ENCODE results near the gene DDX23. TPM values are rescaled to one million over a fixed set of nuclear protein-coding genes. Genes with fewer than 3 reads are reported as not detected.

The DDX23 gene
- polyA plus RNA-seq, 2 of the 4 experiments (the other 2 are of a cell fraction): 116 to 132 TPM

GRCh38 chr12:48854488-48854887, 2.5 kb upstream of the DDX23 start:
- Histone ChIP-seq H3K4me1 (peaks cover 26% of the 10 kb centered on the region; the same call in 2 of the 3 replicates), H3K4me3 (no peak overlapping the region), H3K27ac (no peak overlapping the region), H3K9me3 (no peaks in the 10 kb centered on the region), H3K4me2 (no peak overlapping the region)
- no peak for ATAC-seq
- no peak for FAIRE-seq
- 75% methylated on average over 4 of the region's 4 CpGs for WGBS (ENCODE audit: missing lambda C conversion rate)
- no peak for TF ChIP-seq HOXB5 (CRISPR knock-in tag; IDR thresholded peaks at IDR 0.05)
- TF ChIP-seq POLR2AphosphoS2 (conservative IDR thresholded peaks at IDR 0.05; ENCODE audit: low read length): peak; percentile 85; the same call in 1 of the 2 replicates
- POLR2A ChIA-PET: interaction anchor here (3.5 to 4.4 kb wide), 2 partner anchors 11 to 36 kb away, joined by 54 to 126 read pairs; partner anchors contain the start of gene RND1
- no peak for DNase-seq (ENCODE audit: low read depth in 1 of 2, low spot score in 1 of 2)
- CTCF ChIA-PET: interaction anchor here (1.0 to 25.5 kb wide), 16 partner anchors 10 to 163 kb away, joined by 3 to 1365 read pairs (median 19); partner anchors contain the start of genes CACNB3, FKBP11, RND1 and WNT1

DNA sequence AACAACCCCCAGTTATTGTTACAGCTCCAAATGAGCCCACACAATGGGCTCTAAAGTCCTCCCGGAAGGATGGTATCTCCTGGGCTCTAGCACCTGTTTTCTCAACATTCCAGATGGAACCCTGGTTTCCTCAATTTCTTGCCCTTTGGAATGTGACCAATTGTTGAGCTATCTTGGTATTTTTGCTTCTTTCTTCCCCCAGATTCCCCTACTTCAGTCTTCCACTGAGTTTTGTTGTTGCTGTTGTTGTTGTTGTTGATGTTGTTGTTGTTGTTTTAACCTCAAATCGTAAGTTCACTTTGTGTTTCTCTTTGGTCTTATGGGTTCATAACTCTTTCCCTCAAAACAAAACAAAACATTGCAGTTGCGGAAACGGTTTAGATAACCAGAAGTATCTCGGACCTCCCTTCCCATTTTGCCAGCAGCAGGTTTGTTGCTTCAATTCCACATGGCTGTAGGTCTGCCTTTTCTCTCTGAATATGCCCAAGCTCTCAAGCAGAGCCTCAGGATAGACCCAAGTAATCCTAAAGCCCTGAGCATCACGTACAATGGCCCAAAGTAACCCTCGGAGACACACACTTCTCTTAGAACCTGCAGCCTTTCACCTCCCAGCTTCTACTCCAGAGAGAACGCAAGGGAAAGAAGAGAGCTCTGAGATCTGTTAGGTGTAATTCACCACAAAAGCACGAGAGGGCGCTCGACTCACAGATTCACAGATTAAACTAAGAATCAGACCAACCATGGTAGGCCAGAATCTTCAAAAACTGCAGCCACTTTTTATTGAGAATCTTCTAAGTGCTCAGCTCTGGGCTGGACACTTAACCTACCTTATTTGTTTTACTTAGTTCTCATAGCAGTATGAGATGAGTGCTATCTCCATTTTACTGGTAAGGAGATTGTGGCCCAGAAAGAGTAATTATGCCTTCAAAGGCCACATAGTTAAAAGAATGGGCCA, 1.0 kb upstream of the DDX23 start:
- Histone ChIP-seq H3K27ac (peak overlapping the region; percentile 73 to 95), H3K4me2 (peak overlapping the region; percentile 76), H3K4me3 (peak overlapping the region; percentile 91), H3K4me1 (peaks cover 27% of the 10 kb centered on the region; the same call in 2 of the 3 replicates), H3K9me3 (no peaks in the 10 kb centered on the region)
- ChIA-PET CTCF (interaction anchor here (0.8 to 25.5 kb wide), 39 partner anchors 9 to 167 kb away, joined by 3 to 1365 read pairs (median 8); partner anchors contain the start of genes CACNB3, FKBP11, RND1 and WNT1), POLR2A (interaction anchor here (0.6 to 4.4 kb wide), 9 partner anchors 8 to 167 kb away, joined by 3 to 126 read pairs (median 5); partner anchors contain the start of genes CACNB3 and RND1)
- whole genome bisulfite sequencing (ENCODE audit: missing lambda C conversion rate): 4% methylated on average over 11 of the region's 11 CpGs
- peak; percentile 87 to 92 for DNase-seq (ENCODE audit: low read depth in 1 of 2, low spot score in 1 of 2)
- peak; percentile 64 to 65 for ATAC-seq
- FAIRE-seq: no peak
- no peak for TF ChIP-seq HDAC2 (IDR thresholded peaks at IDR 0.05)
- no peak for TF ChIP-seq FOSB (CRISPR knock-in tag; IDR thresholded peaks at IDR 0.05)
- TF ChIP-seq SREBF2 (IDR thresholded peaks at IDR 0.05): no peak
- TF ChIP-seq TP53 (CRISPR knock-in tag; IDR thresholded peaks at IDR 0.05): no peak
- TF ChIP-seq, protein P1, sequence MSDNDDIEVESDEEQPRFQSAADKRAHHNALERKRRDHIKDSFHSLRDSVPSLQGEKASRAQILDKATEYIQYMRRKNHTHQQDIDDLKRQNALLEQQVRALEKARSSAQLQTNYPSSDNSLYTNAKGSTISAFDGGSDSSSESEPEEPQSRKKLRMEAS (IDR thresholded peaks at IDR 0.05): no peak
- TF ChIP-seq, protein P2, sequence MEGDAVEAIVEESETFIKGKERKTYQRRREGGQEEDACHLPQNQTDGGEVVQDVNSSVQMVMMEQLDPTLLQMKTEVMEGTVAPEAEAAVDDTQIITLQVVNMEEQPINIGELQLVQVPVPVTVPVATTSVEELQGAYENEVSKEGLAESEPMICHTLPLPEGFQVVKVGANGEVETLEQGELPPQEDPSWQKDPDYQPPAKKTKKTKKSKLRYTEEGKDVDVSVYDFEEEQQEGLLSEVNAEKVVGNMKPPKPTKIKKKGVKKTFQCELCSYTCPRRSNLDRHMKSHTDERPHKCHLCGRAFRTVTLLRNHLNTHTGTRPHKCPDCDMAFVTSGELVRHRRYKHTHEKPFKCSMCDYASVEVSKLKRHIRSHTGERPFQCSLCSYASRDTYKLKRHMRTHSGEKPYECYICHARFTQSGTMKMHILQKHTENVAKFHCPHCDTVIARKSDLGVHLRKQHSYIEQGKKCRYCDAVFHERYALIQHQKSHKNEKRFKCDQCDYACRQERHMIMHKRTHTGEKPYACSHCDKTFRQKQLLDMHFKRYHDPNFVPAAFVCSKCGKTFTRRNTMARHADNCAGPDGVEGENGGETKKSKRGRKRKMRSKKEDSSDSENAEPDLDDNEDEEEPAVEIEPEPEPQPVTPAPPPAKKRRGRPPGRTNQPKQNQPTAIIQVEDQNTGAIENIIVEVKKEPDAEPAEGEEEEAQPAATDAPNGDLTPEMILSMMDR (IDR thresholded peaks at IDR 0.05): peak; percentile 98
- no peak for TF ChIP-seq ATOH8 (CRISPR knock-in tag; IDR thresholded peaks at IDR 0.05; ENCODE audit: low read depth)
- no peak for TF ChIP-seq PHF8 (IDR thresholded peaks at IDR 0.05; ENCODE audit: borderline replicate concordance, low read depth)
- TF ChIP-seq JUNB (IDR thresholded peaks at IDR 0.05): no peak
- no peak for TF ChIP-seq MAFK (IDR thresholded peaks at IDR 0.05; ENCODE audit: partially characterized antibody)
- TF ChIP-seq REST (IDR thresholded peaks at IDR 0.05): no peak
- TF ChIP-seq EHF (CRISPR knock-in tag; IDR thresholded peaks at IDR 0.05): no peak
- 0 out of 2 replicates have a peak, but pooled peaks have one; percentile 3 for TF ChIP-seq TFCP2L1 (CRISPR knock-in tag; IDR thresholded peaks at IDR 0.05)
- TF ChIP-seq HMGXB4 (CRISPR knock-in tag; IDR thresholded peaks at IDR 0.05; ENCODE audit: borderline replicate concordance): no peak
- TF ChIP-seq GATA3 (IDR thresholded peaks at IDR 0.05; ENCODE audit: borderline replicate concordance): no peak
- no peak for TF ChIP-seq RCOR1 (IDR thresholded peaks at IDR 0.05; ENCODE audit: low read depth, low read length)
- peak; percentile 82 for TF ChIP-seq POLR2AphosphoS2 (conservative IDR thresholded peaks at IDR 0.05; ENCODE audit: low read length)
- TF ChIP-seq MAZ (IDR thresholded peaks at IDR 0.05; ENCODE audit: borderline replicate concordance, low read depth, low read length): no peak
- TF ChIP-seq RAD21 (conservative IDR thresholded peaks at IDR 0.05 in 1 of 2, IDR thresholded peaks at IDR 0.05 in 1 of 2): peak; percentile 97 to 98
- TF ChIP-seq KDM5A (IDR thresholded peaks at IDR 0.05): no peak
- no peak for TF ChIP-seq KDM1A (IDR thresholded peaks at IDR 0.05; ENCODE audit: low read depth)
- TF ChIP-seq NR3C1 (IDR thresholded peaks at IDR 0.05): no peak
- TF ChIP-seq, protein P3, sequence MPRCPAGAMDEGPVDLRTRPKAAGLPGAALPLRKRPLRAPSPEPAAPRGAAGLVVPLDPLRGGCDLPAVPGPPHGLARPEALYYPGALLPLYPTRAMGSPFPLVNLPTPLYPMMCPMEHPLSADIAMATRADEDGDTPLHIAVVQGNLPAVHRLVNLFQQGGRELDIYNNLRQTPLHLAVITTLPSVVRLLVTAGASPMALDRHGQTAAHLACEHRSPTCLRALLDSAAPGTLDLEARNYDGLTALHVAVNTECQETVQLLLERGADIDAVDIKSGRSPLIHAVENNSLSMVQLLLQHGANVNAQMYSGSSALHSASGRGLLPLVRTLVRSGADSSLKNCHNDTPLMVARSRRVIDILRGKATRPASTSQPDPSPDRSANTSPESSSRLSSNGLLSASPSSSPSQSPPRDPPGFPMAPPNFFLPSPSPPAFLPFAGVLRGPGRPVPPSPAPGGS (IDR thresholded peaks at IDR 0.05): no peak; the same call in 2 of the 3 replicates
- TF ChIP-seq SMC3 (IDR thresholded peaks at IDR 0.05): peak; percentile 98
